Body of pancreas (tissue), 4 donors: Measurements from ENCODE around the gene OR2T27.

ENCODE experiments used
- CTCF ChIP-seq, 7 experiments: fragments of 450-650 bp in 4 of 7; fragments of 200-600 bp in 3 of 7; sonication (generic) in 3 of 7; IDR thresholded peaks; one replicate each; pipeline ENCODE4 v1.5.1; 2016 to 2019; ENCODE audit warnings: antibody characterized with exemption in 7 of 7
- POLR2A ChIP-seq, 3 donors: fragments of 450-650 bp; IDR thresholded peaks; one replicate each; pipeline ENCODE4 v1.6.1; 2016; ENCODE audit warnings: antibody characterized with exemption in 3 of 3, mild to moderate bottlenecking in 2 of 3

GRCh38 chr1:248702714-248703113 lies 47.4 kb upstream of the OR2T27 start, which contains the start of gene OR14I1:
- TF ChIP-seq CTCF (IDR thresholded peaks at IDR 0.05) (no peak), POLR2A (IDR thresholded peaks at IDR 0.05) (no peak)
